HuH-7 (cell line): ENCODE data around the gene VPS51.
"Not testable (repeated sequence)": the region's sequence is repeated elsewhere in the genome, so short reads cannot be mapped to it uniquely, and the experiment has no call there.

Source experiments
- DNase-seq: peaks from one replicate; pipeline ENCODE4 v3.0.0; 2011; ENCODE audit warnings: low spot score

The VPS51 gene

DNA sequence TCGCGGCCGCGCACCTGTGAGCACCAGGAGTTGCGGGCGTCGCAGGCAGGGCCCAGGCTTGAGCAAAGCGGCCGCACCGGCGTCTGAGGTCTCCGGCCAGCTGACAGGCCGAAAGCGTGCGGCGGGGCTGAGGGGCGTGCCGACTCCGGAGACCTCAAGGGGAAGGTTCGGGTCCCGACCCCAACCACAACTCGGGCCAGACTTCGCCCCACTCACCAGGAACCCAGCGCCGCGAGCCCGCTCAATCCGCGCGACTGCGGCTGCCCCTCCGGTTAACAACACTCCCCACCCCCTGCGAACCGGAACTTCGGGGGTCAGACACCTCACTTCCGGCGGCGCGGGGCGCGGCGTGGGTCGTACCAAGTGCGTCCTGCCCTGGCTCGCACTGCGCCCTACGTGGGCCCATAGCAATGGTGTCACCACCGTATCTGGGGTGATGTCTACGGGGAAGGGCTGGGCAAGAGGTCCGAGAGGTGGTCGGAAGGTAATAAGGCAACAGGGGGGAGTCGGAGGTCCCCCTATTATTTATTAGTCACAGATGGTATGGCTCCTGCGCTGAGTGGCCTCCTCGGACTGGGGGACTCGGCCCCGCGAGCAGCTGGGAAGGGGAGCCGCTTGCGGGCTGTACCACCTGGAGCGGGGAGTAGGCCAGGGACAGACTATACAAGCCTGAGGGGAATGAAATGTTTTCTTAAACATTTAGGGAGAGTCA lies 38.4 kb downstream of the VPS51 start, which contains the start of gene SYVN1:
Gene SYVN1, minus strand, starts transcription at position 280 of the 712 bp plus-strand sequence. CDS start 918 bp downstream, outside the sequence.
- DNase-seq = peak; percentile 93

GRCh38 chr11:65134952-65135632 lies 39.1 kb downstream of the VPS51 start:
- DNase-seq = peak; percentile 98

- no peak for DNase-seq
Observed at GRCh38 chr11:65135633-65136145, 39.7 kb downstream of the VPS51 start.

- no peak for DNase-seq
Observed at GRCh38 chr11:65136515-65137096, 40.6 kb downstream of the VPS51 start.

GRCh38 chr11:65141896-65142494 lies 46.0 kb downstream of the VPS51 start:
- no peak for DNase-seq

DNA sequence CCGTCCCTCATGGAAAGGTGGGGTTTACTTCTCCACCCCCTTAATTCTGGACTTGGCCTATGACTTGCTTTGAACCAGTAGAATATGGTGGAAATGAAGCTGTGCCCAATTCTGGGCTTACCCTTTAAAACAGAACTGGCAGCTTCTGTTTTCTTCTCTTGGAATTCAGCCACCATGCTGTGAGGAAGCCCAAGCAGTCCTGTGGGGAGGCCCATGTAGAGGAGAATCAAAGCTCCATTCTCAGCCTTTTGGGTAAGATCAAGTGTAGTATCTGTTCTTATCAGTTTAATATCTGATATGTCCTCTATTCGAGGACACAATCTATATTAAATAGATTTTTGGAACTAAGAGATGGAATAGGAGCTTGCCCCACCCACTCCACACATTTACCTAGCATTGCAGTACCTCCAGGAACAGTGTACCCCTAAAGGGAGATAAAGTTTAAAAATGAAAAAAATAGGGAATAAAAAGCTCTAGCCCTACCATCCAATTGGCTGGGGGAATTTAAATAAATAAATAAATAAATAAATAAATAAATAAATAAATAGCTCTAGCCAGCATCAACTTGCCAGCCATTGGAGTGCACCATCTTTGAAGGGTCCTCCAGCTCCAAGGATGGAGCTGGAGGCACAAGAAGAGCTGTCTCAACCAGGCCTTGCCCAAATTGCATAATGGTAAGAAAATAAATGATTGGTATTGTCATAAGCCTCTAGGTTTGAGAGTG lies 51.5 kb downstream of the VPS51 start:
- no peak for DNase-seq

DNA sequence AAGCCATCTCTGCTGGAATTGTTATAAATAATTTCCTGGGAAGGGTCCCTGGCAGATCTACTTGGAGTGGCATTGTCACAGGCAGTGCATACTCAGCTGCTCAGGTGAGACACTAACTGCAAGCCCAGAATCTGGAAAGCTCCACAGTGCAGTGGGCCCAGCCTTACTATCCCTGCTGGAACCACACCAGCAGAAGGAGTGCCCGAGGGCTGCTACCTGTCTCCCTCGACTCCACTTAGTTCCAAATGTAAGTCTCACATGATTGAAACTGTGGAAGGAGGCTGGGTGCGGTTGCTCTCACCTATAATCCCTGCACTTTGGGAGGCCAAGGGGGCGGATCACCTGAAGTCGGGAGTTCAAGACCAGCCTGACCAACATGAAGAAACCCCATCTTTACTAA lies 52.6 kb downstream of the VPS51 start:
- DNase-seq = no peak

DNA sequence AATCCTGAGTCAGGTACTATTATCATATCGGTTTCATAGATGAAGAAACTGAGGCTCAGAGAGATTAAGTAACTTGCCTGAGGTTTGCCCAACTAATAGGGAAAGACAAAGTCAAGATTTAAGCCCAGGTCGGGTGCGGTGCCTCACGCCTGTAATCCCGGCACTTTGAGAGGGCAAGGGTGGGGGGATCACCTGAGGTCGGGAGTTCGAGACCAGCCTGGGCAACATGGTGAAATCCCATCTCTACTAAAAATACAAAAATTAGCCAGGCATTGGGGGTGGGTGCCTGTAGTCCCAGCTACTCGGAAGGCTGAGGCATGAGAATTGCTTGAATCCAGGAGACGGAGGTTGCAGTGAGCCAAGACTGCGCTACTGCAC lies 54.1 kb downstream of the VPS51 start:
- DNase-seq = not testable (repeated sequence)

DNA sequence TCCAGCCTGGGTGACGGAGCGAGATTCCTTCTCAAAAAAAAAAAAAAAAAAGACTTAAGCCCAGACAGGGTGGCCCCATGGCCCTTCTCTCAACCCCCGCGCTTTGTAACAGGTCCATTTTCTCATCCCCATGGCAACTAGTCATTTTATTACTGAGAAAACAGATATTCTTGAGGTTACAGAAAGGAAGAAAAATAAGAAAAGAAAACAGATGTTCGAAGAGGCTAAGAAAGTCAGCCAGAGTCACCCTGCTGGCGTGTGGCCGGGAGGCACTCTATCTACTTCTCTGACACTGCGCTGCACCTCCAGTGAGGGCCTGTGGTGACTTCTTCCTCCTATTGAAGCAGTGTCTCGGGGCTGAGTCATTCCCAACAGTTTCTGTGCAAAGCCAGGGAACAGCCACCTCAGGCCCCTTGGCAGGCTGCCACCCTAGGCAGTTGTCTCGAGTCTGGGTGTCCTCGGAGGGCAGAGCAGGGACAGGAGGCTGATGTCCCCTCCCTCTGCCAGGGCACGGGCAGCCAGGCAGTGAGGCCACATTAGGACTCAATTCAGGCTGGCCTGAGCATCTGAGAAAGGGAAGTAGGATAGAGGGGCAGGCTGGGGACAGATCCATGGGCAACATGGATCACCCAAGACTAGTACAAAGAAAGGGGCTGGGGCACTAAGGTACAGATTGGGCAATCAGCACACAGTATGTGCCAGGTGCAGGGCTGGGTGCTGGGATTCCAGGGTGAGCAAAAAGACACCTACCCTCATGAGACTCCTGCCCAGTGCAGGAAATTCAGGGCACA lies 54.7 kb downstream of the VPS51 start:
- DNase-seq = no peak

GRCh38 chr11:65151331-65151899 lies 55.4 kb downstream of the VPS51 start:
- no peak for DNase-seq

GRCh38 chr11:65152122-65152521 lies 56.1 kb downstream of the VPS51 start:
- DNase-seq = no peak

- no peak for DNase-seq
Observed at GRCh38 chr11:65156256-65156655, 60.2 kb downstream of the VPS51 start.

GRCh38 chr11:65156926-65157325 lies 60.9 kb downstream of the VPS51 start:
- DNase-seq = no peak

DNA sequence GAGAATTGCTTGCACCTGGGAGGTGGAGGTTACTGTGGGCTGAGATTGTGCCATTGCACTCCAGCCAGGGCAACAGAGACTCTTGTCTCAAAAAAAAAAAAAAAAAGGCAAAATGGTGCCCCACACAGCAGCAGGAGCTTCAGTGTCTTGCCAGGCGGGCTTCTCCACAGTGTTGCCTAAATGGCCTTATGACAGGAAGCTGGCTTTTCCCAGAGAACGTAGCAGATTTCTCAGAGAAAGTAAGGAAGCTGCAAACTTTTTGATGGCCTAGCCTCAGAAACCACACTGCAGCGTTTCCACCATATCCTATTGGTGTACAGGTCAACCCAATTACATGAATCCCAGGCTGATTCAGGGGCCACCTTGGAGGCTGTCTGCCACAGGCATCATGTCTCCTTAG lies 61.3 kb downstream of the VPS51 start:
- DNase-seq = no peak

DNA sequence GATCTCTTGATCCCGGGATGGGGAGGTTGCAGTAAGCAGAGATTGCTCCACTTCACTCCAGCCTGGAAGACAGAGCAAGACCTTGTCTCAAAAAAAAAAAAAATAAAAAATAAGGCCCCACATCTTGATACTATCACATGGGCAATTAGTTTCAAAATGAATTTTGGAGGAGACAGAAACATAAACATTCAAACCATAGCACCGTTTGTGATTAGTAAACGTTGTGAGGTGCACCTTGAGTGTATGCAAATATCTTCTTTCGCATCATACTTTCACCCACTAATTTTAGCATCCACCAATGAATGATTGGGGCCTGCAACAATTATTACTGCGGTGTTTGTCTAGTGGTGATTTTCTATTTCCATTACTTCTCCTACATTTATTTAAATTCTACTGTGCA lies 63.0 kb downstream of the VPS51 start:
- DNase-seq = no peak

- no peak for DNase-seq
Observed at GRCh38 chr11:65160643-65161042, 64.6 kb downstream of the VPS51 start.
